ENCODE results near the gene AMIGO2.

- TF ChIP-seq CTCF (IDR thresholded peaks at IDR 0.05) (no peak), POLR2AphosphoS5 (IDR thresholded peaks at IDR 0.05) (no peak), POLR2A (IDR thresholded peaks at IDR 0.05) (no peak), EP300 (IDR thresholded peaks at IDR 0.05) (no peak)
Measured at GRCh38 chr12:47091009-47091408, 11.2 kb upstream of the AMIGO2 start.

Measured in suprapubic skin (tissue), 4 donors.